H1 (cell line): ENCODE data around the gene TSEN54. TPM values are rescaled to one million over a fixed set of nuclear protein-coding genes. Genes with fewer than 3 reads are reported as not detected.

Experiments used
- CTCF ChIA-PET: fragments of 300-600 bp; sonication (Branson Sonifier 250); formaldehyde crosslinking; loops from one replicate; lab custom pipeline; 2021; ENCODE audit not compliant: partially characterized antibody; lab: Charles Lee
- POLR2A ChIA-PET: fragments of 300-600 bp; sonication (Branson Sonifier 250); formaldehyde crosslinking; loops from one replicate; lab custom pipeline; 2021; ENCODE audit warnings: inconsistent platforms; ENCODE audit not compliant: partially characterized antibody; lab: Charles Lee
- DNase-seq, 2 experiments: peaks; one replicate each; pipeline versions ENCODE4 v3.0.0 to v3.0.0-alpha.2; 2010 to 2022; ENCODE audit warnings: low spot score in 2 of 2, low read depth in 1 of 2, mixed read lengths in 1 of 2
- FAIRE-seq: peaks from 2 replicates; lab custom pipeline; 2011; peaks lifted over from hg19 to GRCh38; lab: Jason Lieb, UNC
- H2AFZ ChIP-seq: 2 replicates; pipeline ENCODE4 v1.8.1; 2012; ENCODE audit warnings: low read length, inconsistent platforms
- H2AK5ac ChIP-seq: 2 replicates; pipeline ENCODE4 v1.6.1; 2013; ENCODE audit warnings: low read depth, low read length
- H2BK120ac ChIP-seq: replicated peaks from 2 replicates; pipeline ENCODE3; 2013; ENCODE audit warnings: low read depth, low read length, inconsistent platforms
- H2BK12ac ChIP-seq: 2 replicates; pipeline ENCODE4 v1.6.1; 2013; ENCODE audit warnings: low read depth, low read length
- H2BK15ac ChIP-seq: 2 replicates; pipeline ENCODE4 v1.6.1; 2013; ENCODE audit warnings: low read length
- H2BK20ac ChIP-seq: 2 replicates; pipeline ENCODE4 v1.6.1; 2013; ENCODE audit warnings: low read length
- H2BK5ac ChIP-seq: 2 replicates; pipeline ENCODE4 v1.6.1; 2013; ENCODE audit warnings: low read depth, low read length
- H3K14ac ChIP-seq: 2 replicates; pipeline ENCODE4 v1.6.1; 2013; ENCODE audit warnings: inconsistent platforms; ENCODE audit not compliant: insufficient read length
- H3K18ac ChIP-seq: 2 replicates; pipeline ENCODE4 v1.6.1; 2013; ENCODE audit warnings: low read length; ENCODE audit errors: extremely low read depth
- H3K23ac ChIP-seq: 2 replicates; pipeline ENCODE4 v1.6.1; 2013; ENCODE audit warnings: inconsistent platforms; ENCODE audit not compliant: insufficient read length
- H3K23me2 ChIP-seq: 2 replicates; pipeline ENCODE4 v1.6.1; 2013; ENCODE audit warnings: low read depth, low read length
- H3K27ac ChIP-seq: 2 replicates; pipeline ENCODE4 v1.6.1; 2011; ENCODE audit warnings: low read depth, low read length, inconsistent platforms
- H3K27me3 ChIP-seq, 4 experiments: replicated peaks in 1 of 4; 1 replicate in 1 of 4; 2 replicates in 3 of 4; pipeline versions ENCODE4 v1.6.1 to v1.8.1; 2011 to 2013; ENCODE audit warnings: low read length in 3 of 4, mild to moderate bottlenecking in 3 of 4, inconsistent platforms in 2 of 4, mixed read lengths in 2 of 4, moderate library complexity in 1 of 4; ENCODE audit not compliant: control insufficient read depth in 3 of 4, insufficient read depth in 3 of 4; ENCODE audit errors: extremely low read depth in 1 of 4
- H3K36me3 ChIP-seq, 4 experiments: 2 replicates each; pipeline versions ENCODE4 v1.6.1 to v1.8.1; 2011 to 2013; ENCODE audit warnings: mild to moderate bottlenecking in 4 of 4, low read length in 3 of 4, moderate library complexity in 2 of 4, control low read depth in 1 of 4, inconsistent platforms in 1 of 4; ENCODE audit not compliant: insufficient read depth in 4 of 4, control insufficient read depth in 2 of 4
- H3K4ac ChIP-seq: replicated peaks from 2 replicates; pipeline ENCODE3; 2013; ENCODE audit warnings: low read length, low read depth, mixed read lengths, inconsistent platforms; ENCODE audit not compliant: insufficient read length
- H3K4me1 ChIP-seq, 4 experiments: replicated peaks in 1 of 4; 1 replicate in 1 of 4; 2 replicates in 3 of 4; pipeline versions ENCODE4 v1.6.1 to v1.8.1; 2011 to 2013; ENCODE audit warnings: low read length in 3 of 4, inconsistent platforms in 2 of 4, mixed read lengths in 1 of 4; ENCODE audit not compliant: insufficient read depth in 4 of 4, control insufficient read depth in 3 of 4
- H3K4me2 ChIP-seq, 2 experiments: 2 replicates each; pipeline versions ENCODE4 v1.6.1 to v1.8.1; 2011 to 2013; ENCODE audit warnings: low read depth in 2 of 2, low read length in 2 of 2, control low read depth in 1 of 2, inconsistent platforms in 1 of 2, mild to moderate bottlenecking in 1 of 2; ENCODE audit not compliant: insufficient read depth in 1 of 2
- H3K4me3 ChIP-seq, 4 experiments: fragments of 200-600, 300-600 bp in 1 of 4; sonication (generic), shearing (Covaris generic), sonication (Bioruptor Twin) in 1 of 4; 2 replicates each; pipeline versions ENCODE4 v1.5.1 to v1.8.1; 2011 to 2016; ENCODE audit warnings: low read length in 4 of 4, low read depth in 3 of 4, control low read depth in 2 of 4, inconsistent platforms in 2 of 4, mild to moderate bottlenecking in 2 of 4, mixed read lengths in 1 of 4, moderate library complexity in 1 of 4; ENCODE audit not compliant: insufficient read depth in 2 of 4; ENCODE audit errors: extremely low read depth in 1 of 4
- H3K56ac ChIP-seq: replicated peaks from 2 replicates; pipeline ENCODE3; 2013; ENCODE audit warnings: low read depth, mild to moderate bottlenecking, mixed read lengths, low read length, inconsistent platforms; ENCODE audit not compliant: insufficient read length
- H3K79me1 ChIP-seq: 2 replicates; pipeline ENCODE4 v1.6.1; 2013; ENCODE audit warnings: low read depth, low read length, control low read depth
- H3K79me2 ChIP-seq, 2 experiments: 2 replicates each; pipeline versions ENCODE4 v1.6.1 to v1.8.1; 2012 to 2013; ENCODE audit warnings: low read length in 2 of 2, mild to moderate bottlenecking in 2 of 2, inconsistent platforms in 1 of 2; ENCODE audit not compliant: insufficient read depth in 2 of 2, control insufficient read depth in 1 of 2
- H3K9ac ChIP-seq, 4 experiments: replicated peaks in 1 of 4; 1 replicate in 1 of 4; 2 replicates in 3 of 4; pipeline versions ENCODE4 v1.6.1 to v1.8.1; 2011 to 2013; ENCODE audit warnings: low read depth in 3 of 4, low read length in 3 of 4, control low read depth in 2 of 4, mild to moderate bottlenecking in 2 of 4, moderate library complexity in 2 of 4, inconsistent platforms in 1 of 4; ENCODE audit errors: extremely low read depth in 1 of 4
- H3K9me3 ChIP-seq, 2 experiments: 2 replicates each; pipeline versions ENCODE4 v1.6.1 to v1.8.1; 2012 to 2013; ENCODE audit warnings: mild to moderate bottlenecking in 2 of 2, moderate library complexity in 2 of 2, control low read depth in 1 of 2, inconsistent platforms in 1 of 2, low read depth in 1 of 2, low read length in 1 of 2, mixed read lengths in 1 of 2; ENCODE audit not compliant: insufficient read depth in 2 of 2
- H4K20me1 ChIP-seq, 2 experiments: replicated peaks in 1 of 2; 2 replicates each; pipeline versions ENCODE3 to v1.8.1; 2011 to 2013; ENCODE audit warnings: inconsistent platforms in 2 of 2, low read length in 2 of 2, mild to moderate bottlenecking in 1 of 2; ENCODE audit not compliant: insufficient read depth in 2 of 2, control insufficient read depth in 1 of 2
- H4K5ac ChIP-seq: 2 replicates; pipeline ENCODE4 v1.6.1; 2013; ENCODE audit warnings: low read length, low read depth, mixed read lengths, inconsistent platforms; ENCODE audit not compliant: insufficient read length
- H4K8ac ChIP-seq: 2 replicates; pipeline ENCODE4 v1.8.0; 2013; ENCODE audit warnings: mild to moderate bottlenecking, moderate library complexity, low read length, inconsistent platforms; ENCODE audit not compliant: insufficient read depth; ENCODE audit errors: extremely low read depth
- H4K91ac ChIP-seq: replicated peaks from 2 replicates; pipeline ENCODE3; 2013; ENCODE audit warnings: low read length, mixed read lengths, inconsistent platforms; ENCODE audit not compliant: insufficient read length
- E2F6 ChIP-seq: IDR thresholded peaks from 2 replicates; pipeline ENCODE4 v1.6.1; 2012; ENCODE audit warnings: inconsistent platforms
- YY1 ChIP-seq: IDR thresholded peaks from 2 replicates; pipeline ENCODE4 v1.6.1; 2011; ENCODE audit warnings: low read depth, mild to moderate bottlenecking, low read length
- WGBS, 2 experiments: shearing (Covaris generic) in 1 of 2; methylation state at CpG; one replicate each; pipeline versions ENCODE4 v1.1.6 to v1.1.7; 2013 to 2015; ENCODE audit warnings: low lambda C conversion rate in 2 of 2, mixed read lengths in 2 of 2, inconsistent platforms in 1 of 2, low coverage in 1 of 2, missing lambda C conversion rate in 1 of 2; ENCODE audit not compliant: insufficient replicate concordance in 2 of 2, insufficient coverage in 1 of 2, insufficient read length in 1 of 2; ENCODE audit errors: extremely low coverage in 1 of 2, missing lambda C conversion rate in 1 of 2; 5-methylcytosine and 5-hydroxymethylcytosine counted together
- polyA plus RNA-seq, 7 experiments: library from polyadenylated mRNA; depleted of rRNA in 3 of 7; stranded (reverse) in 5 of 7; unstranded in 2 of 7; fragments of >200 nt in 5 of 7; fragments of 200-250 nt in 2 of 7; gene quantifications; 1 replicate in 5 of 7; 2 replicates in 1 of 7; 4 replicates in 1 of 7; pipeline versions ENCODE4 v1.2.1 to v1.2.3, GENCODE V29; 2011 to 2013; ENCODE audit warnings: missing spikeins in 2 of 7, mixed read lengths in 2 of 7
- total RNA-seq: library from RNA; stranded (reverse); fragmentation: NEBNext Ultra II Directional; extraction: Animal tissue kit (Norgen Biotek cat#: 25700); gene quantifications from 2 replicates; pipeline ENCODE4 v1.2.1, GENCODE V29; 2021

TSEN54 gene
- total and polyA plus RNA-seq, 2 of the 8 experiments (the other 6 are each of a cell fraction or from before 2014, with no cell fraction given) = 43.6 to 60.3 TPM

- no peak overlapping the region for H4K91ac ChIP-seq
- no peak overlapping the region for H2AFZ ChIP-seq
- no peak overlapping the region for H2BK20ac ChIP-seq
- H3K4me3 ChIP-seq = no peak overlapping the region
- H2BK5ac ChIP-seq = no peak overlapping the region
- H2BK12ac ChIP-seq = no peak overlapping the region
- H4K8ac ChIP-seq = no peak overlapping the region
- FAIRE-seq = no peak
- ChIA-PET CTCF (interaction anchor here (0.6 to 6.0 kb wide), 3 partner anchors 13 to 426 kb away, joined by 3 to 39 read pairs (median 5); no protein-coding TSS in a partner anchor), POLR2A (interaction anchor here (1.1 kb wide), 1 partner anchor 11 kb away, joined by 3 read pairs; no protein-coding TSS in a partner anchor)
- H3K79me2 ChIP-seq = peaks cover 0 to 3% of the 10 kb centered on the region in 2 experiments; a peak in 1 of 4 replicates
- H3K27ac ChIP-seq = no peak overlapping the region; the same call in 1 of the 2 replicates
- no peak overlapping the region for H3K56ac ChIP-seq
- H3K36me3 ChIP-seq = peaks cover 0 to 11% (median 6%) of the 10 kb centered on the region in 4 experiments; a peak in 3 of 8 replicates
- no peaks in the 10 kb centered on the region; the same call in 1 of the 2 replicates for H3K79me1 ChIP-seq
- H3K9ac ChIP-seq = no peak overlapping the region
- peaks cover 2 to 26% of the 10 kb centered on the region in 2 experiments for H4K20me1 ChIP-seq
- H4K5ac ChIP-seq = no peak overlapping the region
- H3K27me3 ChIP-seq = no peaks in the 10 kb centered on the region
- no peak overlapping the region for H3K14ac ChIP-seq
- no peak overlapping the region for H2BK15ac ChIP-seq
- H3K4me2 ChIP-seq = no peak overlapping the region
- no peak overlapping the region for H3K4ac ChIP-seq
- H2AK5ac ChIP-seq = no peak overlapping the region
- H3K9me3 ChIP-seq = no peaks in the 10 kb centered on the region
- DNase-seq = no peak
- H3K23ac ChIP-seq = no peak overlapping the region
- WGBS, 2 experiments = 89% methylated on average over 20 of the region's 27 CpGs; no CpG with 5 or more reads in 1 of the 2 experiments
- no peak overlapping the region for H3K18ac ChIP-seq
- peaks cover 0 to 2% (median 0%) of the 10 kb centered on the region in 4 experiments; a peak in 1 of 7 replicates for H3K4me1 ChIP-seq
- H2BK120ac ChIP-seq = no peak overlapping the region
- H3K23me2 ChIP-seq = no peaks in the 10 kb centered on the region
- TF ChIP-seq YY1 (no peak), E2F6 (no peak)
- TF ChIP-seq, all 59 proteins: peak for 0
Observed at GRCh38 chr17:75507733-75508719, 8.3 kb upstream of the TSEN54 start.
